HFFc6 (cell line): ENCODE results near the gene TSPAN18. TPM values are rescaled to one million over a fixed set of nuclear protein-coding genes. Genes with fewer than 3 reads are reported as not detected.

Source experiments
- DNase-seq: peaks from one replicate; pipeline ENCODE4 v3.0.0-alpha.2; 2018
- H3K27ac Mint-ChIP-seq: 2 replicates; pipeline ENCODE4 v1.8.0; 2020; ENCODE audit warnings: mild to moderate bottlenecking, mixed read lengths
- H3K27me3 Mint-ChIP-seq: 2 replicates; pipeline ENCODE4 v1.8.0; 2021; ENCODE audit warnings: mild to moderate bottlenecking, moderate library complexity, mixed read lengths; ENCODE audit not compliant: insufficient read depth
- H3K36me3 Mint-ChIP-seq: 2 replicates; pipeline ENCODE4 v1.8.0; 2021; ENCODE audit warnings: low read depth, mixed read lengths
- H3K4me1 Mint-ChIP-seq: 2 replicates; pipeline ENCODE4 v1.8.0; 2020; ENCODE audit warnings: low read depth, mixed read lengths
- H3K4me3 Mint-ChIP-seq: 2 replicates; pipeline ENCODE4 v1.8.0; 2020; ENCODE audit warnings: mild to moderate bottlenecking, moderate library complexity, mixed read lengths
- H3K9me3 Mint-ChIP-seq: 2 replicates; pipeline ENCODE4 v1.8.0; 2020; ENCODE audit warnings: mild to moderate bottlenecking, mixed read lengths
- CTCF ChIP-seq: fragments of 200-600 bp; sonication (generic); IDR thresholded peaks from 2 replicates; pipeline ENCODE4 v1.5.0; 2021; ENCODE audit warnings: antibody characterized with exemption, mild to moderate bottlenecking
- total RNA-seq, 6 experiments: library from RNA; stranded (reverse); fragmentation: NEBNext Ultra II Directional; extraction: Animal tissue kit (Norgen Biotek cat#: 25700); gene quantifications; 2 replicates in 1 of 6; 3 replicates in 5 of 6; pipeline ENCODE4 v1.2.3, GENCODE V29; 2021

Gene TSPAN18
- total RNA-seq, 6 experiments from 2014 or later: 0.09 TPM; not detected in 5

GRCh38 chr11:44832452-44832851 lies 105.7 kb downstream of the TSPAN18 start:
- no peaks in the 10 kb centered on the region for H3K9me3 Mint-ChIP-seq
- H3K4me3 Mint-ChIP-seq: no peak overlapping the region
- no peaks in the 10 kb centered on the region for H3K36me3 Mint-ChIP-seq
- H3K27me3 Mint-ChIP-seq: peaks cover 66% of the 10 kb centered on the region
- no peak for DNase-seq
- H3K4me1 Mint-ChIP-seq: peaks cover 7% of the 10 kb centered on the region
- no peak for TF ChIP-seq CTCF
- H3K27ac Mint-ChIP-seq: no peak overlapping the region

GRCh38 chr11:44833221-44833876 lies 106.6 kb downstream of the TSPAN18 start:
- H3K4me3 Mint-ChIP-seq: no peak overlapping the region
- no peaks in the 10 kb centered on the region for H3K9me3 Mint-ChIP-seq
- peaks cover 16% of the 10 kb centered on the region for H3K4me1 Mint-ChIP-seq
- no peaks in the 10 kb centered on the region; the same call in 1 of the 2 replicates for H3K36me3 Mint-ChIP-seq
- no peak for TF ChIP-seq CTCF
- H3K27ac Mint-ChIP-seq: no peak overlapping the region
- DNase-seq: no peak
- H3K27me3 Mint-ChIP-seq: peaks cover 61% of the 10 kb centered on the region

GRCh38 chr11:44833877-44834452 lies 107.2 kb downstream of the TSPAN18 start:
- H3K4me3 Mint-ChIP-seq: no peak overlapping the region
- H3K27me3 Mint-ChIP-seq: peaks cover 57% of the 10 kb centered on the region
- DNase-seq: no peak
- TF ChIP-seq CTCF: no peak
- H3K27ac Mint-ChIP-seq: no peak overlapping the region
- H3K9me3 Mint-ChIP-seq: no peaks in the 10 kb centered on the region
- no peaks in the 10 kb centered on the region; the same call in 1 of the 2 replicates for H3K36me3 Mint-ChIP-seq
- H3K4me1 Mint-ChIP-seq: peaks cover 19% of the 10 kb centered on the region

GRCh38 chr11:44834846-44835245 lies 108.1 kb downstream of the TSPAN18 start:
- H3K36me3 Mint-ChIP-seq: no peaks in the 10 kb centered on the region; the same call in 1 of the 2 replicates
- no peak overlapping the region for H3K27ac Mint-ChIP-seq
- peaks cover 62% of the 10 kb centered on the region for H3K27me3 Mint-ChIP-seq
- H3K4me1 Mint-ChIP-seq: peaks cover 25% of the 10 kb centered on the region
- no peak for DNase-seq
- H3K4me3 Mint-ChIP-seq: no peak overlapping the region
- no peaks in the 10 kb centered on the region for H3K9me3 Mint-ChIP-seq
- no peak for TF ChIP-seq CTCF

GRCh38 chr11:44835296-44835695 lies 108.5 kb downstream of the TSPAN18 start:
- Mint-ChIP-seq H3K4me3 (no peak overlapping the region), H3K27ac (no peak overlapping the region), H3K4me1 (peaks cover 28% of the 10 kb centered on the region), H3K36me3 (no peaks in the 10 kb centered on the region; the same call in 1 of the 2 replicates), H3K27me3 (peaks cover 59% of the 10 kb centered on the region), H3K9me3 (no peaks in the 10 kb centered on the region)
- DNase-seq: no peak
- TF ChIP-seq CTCF: no peak
